Spleen (tissue), 11 donors: ENCODE data around the gene TRMT13. TPM values are rescaled to one million over a fixed set of nuclear protein-coding genes. Genes with fewer than 3 reads are reported as not detected.
"Not testable (repeated sequence)": the region's sequence is repeated elsewhere in the genome, so short reads cannot be mapped to it uniquely, and the experiment has no call there.

Experiments
- DNase-seq: peaks from one replicate; pipeline ENCODE4 v3.0.0-alpha.2; 2020
- H3K27ac ChIP-seq, 8 donors: fragments of 200-600 bp; sonication (generic) in 7 of 8; 1 replicate in 4 of 8; 2 replicates in 4 of 8; pipeline versions ENCODE4 v1.5.0 to v1.8.0; 2016 to 2021; ENCODE audit warnings: inconsistent platforms in 4 of 8, mild to moderate bottlenecking in 4 of 8, moderate library complexity in 1 of 8
- H3K27me3 ChIP-seq, 7 donors: fragments of 200-600 bp; sonication (generic) in 6 of 7; replicated peaks in 1 of 7; 1 replicate in 4 of 7; 2 replicates in 3 of 7; pipeline versions ENCODE4 v1.5.0 to v1.8.0; 2016 to 2021; ENCODE audit warnings: inconsistent platforms in 3 of 7, mild to moderate bottlenecking in 1 of 7
- H3K36me3 ChIP-seq, 6 donors: fragments of 200-600 bp; sonication (generic) in 5 of 6; 1 replicate in 4 of 6; 2 replicates in 2 of 6; pipeline versions ENCODE4 v1.5.0 to v1.8.0; 2016 to 2021; ENCODE audit warnings: inconsistent platforms in 2 of 6
- H3K4me1 ChIP-seq, 6 donors: fragments of 200-600 bp; sonication (generic) in 5 of 6; 1 replicate in 3 of 6; 2 replicates in 3 of 6; pipeline versions ENCODE4 v1.5.0 to v1.8.0; 2016 to 2021; ENCODE audit warnings: inconsistent platforms in 3 of 6
- H3K4me3 ChIP-seq, 8 donors: fragments of 200-600 bp; sonication (generic) in 7 of 8; 1 replicate in 4 of 8; 2 replicates in 4 of 8; pipeline versions ENCODE4 v1.5.0 to v1.8.0; 2016 to 2021; ENCODE audit warnings: inconsistent platforms in 4 of 8, mild to moderate bottlenecking in 4 of 8, moderate library complexity in 2 of 8
- H3K9me3 ChIP-seq, 8 donors: fragments of 200-600 bp; sonication (generic) in 7 of 8; 1 replicate in 4 of 8; 2 replicates in 4 of 8; pipeline versions ENCODE4 v1.5.0 to v1.8.0; 2016 to 2021; ENCODE audit warnings: inconsistent platforms in 4 of 8
- POLR2A ChIP-seq, 3 donors: fragments of 450-650 bp; IDR thresholded peaks; one replicate each; pipeline ENCODE4 v1.5.1; 2017; ENCODE audit warnings: antibody characterized with exemption in 3 of 3, mild to moderate bottlenecking in 1 of 3
- POLR2AphosphoS5 ChIP-seq, 3 donors: sonication (generic); formaldehyde crosslinking; IDR thresholded peaks; one replicate each; pipeline ENCODE4 v1.5.1; 2017; ENCODE audit warnings: antibody characterized with exemption in 3 of 3
- WGBS, 5 donors: extraction: QIAGEN DNeasy Blood & Tissue Kit in 3 of 5; methylation state at CpG; one replicate each; pipeline versions ENCODE4 v1.1.5 to v1.1.7; 2013 to 2018; 5-methylcytosine and 5-hydroxymethylcytosine counted together
- intact Hi-C: fragments of 100-400 bp; cut with DNase I; formaldehyde crosslinking; loops from one replicate; pipeline ENCODE4 v1.15.0; 2023; ENCODE audit warnings: low total_unique reads
- polyA plus RNA-seq, 3 donors: library from polyadenylated mRNA; stranded (reverse); fragments of 200-250 nt; gene quantifications; one replicate each; pipeline ENCODE4 v1.2.1, GENCODE V29; 2013
- total RNA-seq, 7 donors: library from RNA; depleted of rRNA in 3 of 7; stranded (reverse); fragments of >200 nt in 3 of 7; fragmentation: NEBNext Ultra II Directional in 4 of 7; extraction: Animal tissue kit (Norgen Biotek cat#: 25700) in 4 of 7; gene quantifications; one replicate each; pipeline versions ENCODE4 v1.1.0 to v1.2.1, GENCODE V29; 2016 to 2021
- TF ChIP-seq, protein P1 (sequence below), 11 experiments: fragments of 200-600 bp in 7 of 11; fragments of 450-650 bp in 4 of 11; sonication (generic) in 4 of 11; IDR thresholded peaks in 8 of 11; conservative IDR thresholded peaks in 3 of 11; 1 replicate in 7 of 11; 2 replicates in 4 of 11; pipeline versions ENCODE4 v1.4.0 to v1.8.0; 2016 to 2021; ENCODE audit warnings: antibody characterized with exemption in 11 of 11, inconsistent platforms in 4 of 11, mild to moderate bottlenecking in 1 of 11
- donor health status: healthy with polysubstance abuse.
- donor health status: DM: no; HTN: no; CAD: no; lungs with moderate emphysema.
- donor health status: DM: no; HTN: no; CAD: no.
- donor health status: Bipolar disorder and iron deficiency.
- donor health status: healthy.
- donor health status: DM: no; HTN: no; CAD: no.
- donor health status: DM: yes; HTN: yes; CAD: no.

The TRMT13 gene
- total and polyA plus RNA-seq, 10 donors, result 14.0 to 37.6 (median 21.6) TPM

GRCh38 chr1:100184536-100184935 lies 51.6 kb downstream of the TRMT13 start:
- peaks cover 0 to 12% (median 0%) of the 10 kb centered on the region in 6 donors for H3K4me1 ChIP-seq
- 19 to 39% (median 29%) methylated on average over 1 of the region's 1 CpG for WGBS, 5 donors
- intact Hi-C loops, result no loop called here
- no peak for TF ChIP-seq POLR2A (IDR thresholded peaks at IDR 0.05)
- TF ChIP-seq, protein P1, sequence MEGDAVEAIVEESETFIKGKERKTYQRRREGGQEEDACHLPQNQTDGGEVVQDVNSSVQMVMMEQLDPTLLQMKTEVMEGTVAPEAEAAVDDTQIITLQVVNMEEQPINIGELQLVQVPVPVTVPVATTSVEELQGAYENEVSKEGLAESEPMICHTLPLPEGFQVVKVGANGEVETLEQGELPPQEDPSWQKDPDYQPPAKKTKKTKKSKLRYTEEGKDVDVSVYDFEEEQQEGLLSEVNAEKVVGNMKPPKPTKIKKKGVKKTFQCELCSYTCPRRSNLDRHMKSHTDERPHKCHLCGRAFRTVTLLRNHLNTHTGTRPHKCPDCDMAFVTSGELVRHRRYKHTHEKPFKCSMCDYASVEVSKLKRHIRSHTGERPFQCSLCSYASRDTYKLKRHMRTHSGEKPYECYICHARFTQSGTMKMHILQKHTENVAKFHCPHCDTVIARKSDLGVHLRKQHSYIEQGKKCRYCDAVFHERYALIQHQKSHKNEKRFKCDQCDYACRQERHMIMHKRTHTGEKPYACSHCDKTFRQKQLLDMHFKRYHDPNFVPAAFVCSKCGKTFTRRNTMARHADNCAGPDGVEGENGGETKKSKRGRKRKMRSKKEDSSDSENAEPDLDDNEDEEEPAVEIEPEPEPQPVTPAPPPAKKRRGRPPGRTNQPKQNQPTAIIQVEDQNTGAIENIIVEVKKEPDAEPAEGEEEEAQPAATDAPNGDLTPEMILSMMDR (IDR thresholded peaks at IDR 0.05 in 8 of 11, conservative IDR thresholded peaks at IDR 0.05 in 3 of 11), result no peak
- TF ChIP-seq POLR2AphosphoS5 (IDR thresholded peaks at IDR 0.05), result no peak
- H3K27me3 ChIP-seq, result no peaks in the 10 kb centered on the region
- no peaks in the 10 kb centered on the region for H3K9me3 ChIP-seq
- peak overlapping the region in 1 of 8 donors; percentile 25 for H3K27ac ChIP-seq
- no peak overlapping the region for H3K4me3 ChIP-seq
- H3K36me3 ChIP-seq, result peaks cover 0 to 8% (median 0%) of the 10 kb centered on the region in 6 donors
- no peak for DNase-seq

GRCh38 chr1:100187912-100188311 lies 54.9 kb downstream of the TRMT13 start:
- WGBS, 5 donors, result 55 to 74% (median 67%) methylated on average over 3 of the region's 3 CpGs
- no peak overlapping the region for H3K4me3 ChIP-seq
- no peak overlapping the region for H3K27ac ChIP-seq
- H3K4me1 ChIP-seq, result peaks cover 0 to 12% (median 0%) of the 10 kb centered on the region in 6 donors
- no peaks in the 10 kb centered on the region for H3K27me3 ChIP-seq
- H3K9me3 ChIP-seq, result no peaks in the 10 kb centered on the region
- intact Hi-C loops, result no loop called here
- TF ChIP-seq POLR2AphosphoS5 (IDR thresholded peaks at IDR 0.05) (no peak), POLR2A (IDR thresholded peaks at IDR 0.05) (no peak)
- TF ChIP-seq, protein P1 (IDR thresholded peaks at IDR 0.05 in 8 of 11, conservative IDR thresholded peaks at IDR 0.05 in 3 of 11), result no peak
- H3K36me3 ChIP-seq, result peaks cover 0 to 32% (median 0%) of the 10 kb centered on the region in 6 donors
- DNase-seq, result no peak

DNA sequence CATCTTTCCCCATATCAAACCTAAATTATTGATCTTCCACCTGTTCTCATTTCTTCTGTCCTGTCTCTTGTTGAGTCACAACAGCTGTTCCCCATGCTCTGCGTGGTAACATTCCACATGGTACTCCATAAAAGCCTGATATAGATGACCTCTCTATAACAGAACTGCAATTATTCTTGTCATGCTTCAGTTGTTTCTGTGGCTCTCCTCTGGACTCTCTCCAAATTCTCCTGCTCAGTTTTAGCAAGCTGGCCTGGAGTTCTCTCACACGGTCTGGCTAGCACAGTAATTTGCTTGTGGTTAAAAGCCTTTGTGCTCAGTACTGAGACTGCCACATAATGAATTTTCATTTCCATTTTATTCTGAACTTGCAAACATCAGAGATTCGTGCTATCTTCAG lies 55.7 kb downstream of the TRMT13 start:
- no peak for DNase-seq
- H3K27ac ChIP-seq, result no peak overlapping the region
- intact Hi-C loops, result no loop called here
- H3K27me3 ChIP-seq, result no peaks in the 10 kb centered on the region
- no peak overlapping the region for H3K4me3 ChIP-seq
- 59 to 72% (median 65%) methylated on average over 3 of the region's 3 CpGs for WGBS, 5 donors
- TF ChIP-seq, protein P1 (IDR thresholded peaks at IDR 0.05 in 8 of 11, conservative IDR thresholded peaks at IDR 0.05 in 3 of 11), result no peak
- H3K36me3 ChIP-seq, result peaks cover 0 to 39% (median 3%) of the 10 kb centered on the region in 6 donors
- peaks cover 0 to 12% (median 0%) of the 10 kb centered on the region in 6 donors for H3K4me1 ChIP-seq
- no peaks in the 10 kb centered on the region for H3K9me3 ChIP-seq

DNA sequence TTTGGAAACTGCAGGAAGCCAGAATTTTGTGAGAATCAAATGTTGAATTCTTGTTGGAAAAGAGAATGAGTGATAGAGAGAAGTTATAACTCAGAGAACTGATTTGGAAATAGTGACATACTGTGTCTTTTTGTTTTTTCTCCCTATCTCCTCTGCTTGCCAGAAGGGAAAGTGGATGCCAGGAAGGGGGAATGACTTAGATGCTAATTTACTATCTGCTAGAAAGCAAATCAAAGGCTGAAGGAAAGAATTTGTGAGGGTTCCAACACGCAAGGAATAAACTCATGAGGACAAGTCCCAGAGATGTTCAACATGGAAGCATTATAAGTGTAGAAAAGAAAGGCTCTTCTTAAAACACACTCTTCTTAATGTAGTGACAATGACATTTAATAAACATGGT lies 65.6 kb downstream of the TRMT13 start:
- no peak for DNase-seq
- WGBS, 5 donors, result 94 to 100% (median 97%) methylated on average over 1 of the region's 1 CpG
- Histone ChIP-seq H3K27me3 (no peaks in the 10 kb centered on the region), H3K36me3 (peaks cover 0 to 99% (median 50%) of the 10 kb centered on the region in 6 donors), H3K9me3 (peaks cover 0 to 5% (median 0%) of the 10 kb centered on the region in 8 donors), H3K27ac (no peak overlapping the region), H3K4me1 (no peaks in the 10 kb centered on the region), H3K4me3 (no peak overlapping the region)
- TF ChIP-seq, protein P1 (IDR thresholded peaks at IDR 0.05 in 8 of 11, conservative IDR thresholded peaks at IDR 0.05 in 3 of 11), result no peak
- TF ChIP-seq POLR2A (IDR thresholded peaks at IDR 0.05), result no peak
- TF ChIP-seq POLR2AphosphoS5 (IDR thresholded peaks at IDR 0.05), result no peak
- intact Hi-C loops, result no loop called here

DNA sequence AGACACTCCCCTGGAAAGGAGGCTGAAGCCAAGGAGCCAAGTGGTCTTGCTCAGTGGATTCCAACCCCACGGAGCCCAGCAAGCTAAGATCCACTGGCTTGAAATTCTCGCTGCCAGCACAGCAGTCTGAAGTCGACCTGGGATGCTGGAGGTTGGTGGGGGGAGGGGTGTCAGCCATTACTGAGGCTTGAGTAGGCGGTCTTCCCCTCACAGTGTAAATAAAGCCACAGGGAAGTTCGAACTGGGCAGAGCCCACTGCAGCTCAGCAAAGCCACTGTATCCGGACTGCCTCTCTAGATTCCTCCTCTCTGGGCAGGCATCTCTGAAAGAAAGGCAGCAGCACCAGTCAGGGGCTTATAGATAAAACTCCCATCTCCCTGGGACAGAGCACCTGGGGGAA lies 67.1 kb downstream of the TRMT13 start:
- H3K4me3 ChIP-seq, intact Hi-C loops, H3K27ac ChIP-seq, DNase-seq, H3K4me1 ChIP-seq, H3K27me3 ChIP-seq: not testable (repeated sequence)
- 82 to 94% (median 88%) methylated on average over 3 to 6 of the region's 6 CpGs for WGBS, 5 donors
- Histone ChIP-seq H3K36me3 (peaks cover under 1 to 99% (median 54%) of the 10 kb centered on the region in 6 donors), H3K9me3 (peaks cover 0 to 10% (median 7%) of the 10 kb centered on the region in 8 donors)
